Heart right ventricle (tissue), 16 donors: ENCODE measurements around the gene TBL1XR1. TPM values are rescaled to one million over a fixed set of nuclear protein-coding genes. Genes with fewer than 3 reads are reported as not detected.

Source experiments
- ATAC-seq, 8 donors: fragments of 200-7000 bp; cut with Tn5 transposase; one replicate each; pipeline ENCODE4 v1.9.1; 2020; ENCODE audit warnings: mild to moderate bottlenecking in 8 of 8, moderate library complexity in 8 of 8, moderate number of reproducible peaks in 1 of 8
- DNase-seq, 2 donors: peaks; one replicate each; pipeline ENCODE4 v3.0.0-alpha.2; 2020
- H3K27ac ChIP-seq, 10 donors: fragments of 200-600 bp; sonication (generic) in 2 of 10; one replicate each; pipeline versions ENCODE4 v1.5.0 to v1.8.0; 2020 to 2022; ENCODE audit warnings: mild to moderate bottlenecking in 3 of 10
- H3K27me3 ChIP-seq, 7 donors: fragments of 200-600 bp; one replicate each; pipeline ENCODE4 v1.8.0; 2021 to 2022; ENCODE audit warnings: mild to moderate bottlenecking in 2 of 7
- H3K36me3 ChIP-seq, 9 donors: fragments of 200-600 bp; sonication (generic) in 1 of 9; one replicate each; pipeline versions ENCODE4 v1.5.0 to v1.8.0; 2020 to 2022; ENCODE audit warnings: mild to moderate bottlenecking in 2 of 9
- H3K4me1 ChIP-seq, 9 donors: fragments of 200-600 bp; sonication (generic) in 1 of 9; one replicate each; pipeline versions ENCODE4 v1.5.0 to v1.8.0; 2020 to 2022; ENCODE audit warnings: mild to moderate bottlenecking in 4 of 9
- H3K4me3 ChIP-seq, 10 donors: fragments of 200-600 bp; sonication (generic) in 2 of 10; one replicate each; pipeline versions ENCODE4 v1.5.0 to v1.8.0; 2020 to 2022; ENCODE audit warnings: mild to moderate bottlenecking in 7 of 10, moderate library complexity in 2 of 10
- H3K9me3 ChIP-seq, 11 donors: fragments of 200-600 bp in 10 of 11; sonication (generic) in 2 of 11; one replicate each; pipeline versions ENCODE4 v1.5.0 to v1.8.0; 2013 to 2022; ENCODE audit warnings: mild to moderate bottlenecking in 2 of 11, control low read depth in 1 of 11, moderate library complexity in 1 of 11
- WGBS, 2 donors: extraction: QIAGEN DNeasy Blood & Tissue Kit; methylation state at CpG; one replicate each; pipeline ENCODE4 v1.1.7; 2013; ENCODE audit warnings: inconsistent platforms in 1 of 2; 5-methylcytosine and 5-hydroxymethylcytosine counted together
- intact Hi-C, 10 donors: fragments of 100-400 bp; cut with DNase I; formaldehyde crosslinking; loops; one replicate each; pipeline versions ENCODE4 v1.11.1 to v1.14.2; 2022
- polyA plus RNA-seq, 2 donors: library from polyadenylated mRNA; stranded (reverse); fragments of 200-250 nt; gene quantifications; one replicate each; pipeline ENCODE4 v1.2.3, GENCODE V29; 2013
- total RNA-seq, 10 donors: library from RNA; stranded (reverse); fragmentation: NEBNext Ultra II Directional in 3 of 10; extraction: Animal tissue kit (Norgen Biotek cat#: 25700) in 3 of 10; gene quantifications; one replicate each; pipeline versions ENCODE4 v1.2.1 to v1.2.4, GENCODE V29; 2021 to 2023
- TF ChIP-seq, protein P1 (sequence below), 9 donors: fragments of 200-600 bp; sonication (generic) in 2 of 9; IDR thresholded peaks; one replicate each; pipeline versions ENCODE4 v1.5.0 to v1.8.0; 2021 to 2022; ENCODE audit warnings: antibody characterized with exemption in 9 of 9, mild to moderate bottlenecking in 5 of 9, moderate library complexity in 1 of 9
- donor health status: Arrhythmogenic right ventricular cardiomyopathy.
- donor health status: ischemic (EF 13 %, LVEDD 7.1; RV severe dilation, severe dysfunction).
- donor health status: healthy with polysubstance abuse.
- donor health status: DM: no; HTN: yes; CAD: no.
- donor health status: DM: no; HTN: no; CAD: no.
- donor health status: ischemic (EF 25% LVEDD 6.9; RV normal size, moderate dysfunction).
- donor health status: ischemic (EF 25% LVEDD 5.7; RV mildly dilated, moderate dysfunction).
- donor health status: healthy.
- donor health status: DM: yes; HTN: yes; CAD: no.
- donor health status: Ischemic cardiomyopathy.
- donor health status: ischemic (EF 35%, LVEDD 5.7; RV mildly dilated, moderate dysfunction).
- donor health status: nonischemic (EF 11% LVEDD 7.7; RV severe dilation, severe dysfunction).
- donor health status: DM: yes; HTN: yes; CAD: no.
- donor health status: PGD.
- donor health status: ischemic (EF 29% LVEDD 5.4; RV normal size, mild dysfunction).
- donor health status: nonischemic (EF 23%, LVEDD 6.1; RV moderate dilation, normal function).

Gene TBL1XR1
- total and polyA plus RNA-seq, 12 donors = 25.7 to 184 (median 121) TPM

DNA sequence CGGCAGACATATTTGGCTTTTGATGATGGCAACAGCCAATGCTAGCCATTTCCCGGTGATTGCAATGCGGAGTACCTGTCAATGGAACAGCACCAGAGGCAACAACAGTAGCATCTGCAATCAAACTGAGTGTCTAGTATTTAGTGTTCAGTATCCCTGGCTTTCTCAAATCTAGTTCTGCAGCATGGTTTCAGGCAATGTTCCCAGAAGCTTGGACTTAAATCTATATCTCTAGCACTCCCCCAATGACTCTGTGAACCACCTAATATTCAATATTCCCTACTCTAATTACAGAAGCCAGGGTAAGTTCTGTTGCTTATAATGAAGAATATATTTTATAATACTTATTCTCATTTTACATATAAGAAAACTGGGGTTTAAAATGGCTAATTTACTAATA, 48.2 kb downstream of the TBL1XR1 start:
- ATAC-seq (no peak), DNase-seq (no peak)
- no peak overlapping the region for H3K4me3 ChIP-seq
- TF ChIP-seq, protein P1, sequence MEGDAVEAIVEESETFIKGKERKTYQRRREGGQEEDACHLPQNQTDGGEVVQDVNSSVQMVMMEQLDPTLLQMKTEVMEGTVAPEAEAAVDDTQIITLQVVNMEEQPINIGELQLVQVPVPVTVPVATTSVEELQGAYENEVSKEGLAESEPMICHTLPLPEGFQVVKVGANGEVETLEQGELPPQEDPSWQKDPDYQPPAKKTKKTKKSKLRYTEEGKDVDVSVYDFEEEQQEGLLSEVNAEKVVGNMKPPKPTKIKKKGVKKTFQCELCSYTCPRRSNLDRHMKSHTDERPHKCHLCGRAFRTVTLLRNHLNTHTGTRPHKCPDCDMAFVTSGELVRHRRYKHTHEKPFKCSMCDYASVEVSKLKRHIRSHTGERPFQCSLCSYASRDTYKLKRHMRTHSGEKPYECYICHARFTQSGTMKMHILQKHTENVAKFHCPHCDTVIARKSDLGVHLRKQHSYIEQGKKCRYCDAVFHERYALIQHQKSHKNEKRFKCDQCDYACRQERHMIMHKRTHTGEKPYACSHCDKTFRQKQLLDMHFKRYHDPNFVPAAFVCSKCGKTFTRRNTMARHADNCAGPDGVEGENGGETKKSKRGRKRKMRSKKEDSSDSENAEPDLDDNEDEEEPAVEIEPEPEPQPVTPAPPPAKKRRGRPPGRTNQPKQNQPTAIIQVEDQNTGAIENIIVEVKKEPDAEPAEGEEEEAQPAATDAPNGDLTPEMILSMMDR (IDR thresholded peaks at IDR 0.05) = no peak
- no peaks in the 10 kb centered on the region for H3K36me3 ChIP-seq
- H3K27ac ChIP-seq = no peak overlapping the region
- no peaks in the 10 kb centered on the region for H3K9me3 ChIP-seq
- peaks cover 0 to 93% (median 71%) of the 10 kb centered on the region in 9 donors for H3K4me1 ChIP-seq
- intact Hi-C loops = no loop called here
- WGBS, 2 donors = 92 to 93% methylated on average over 3 of the region's 3 CpGs
- H3K27me3 ChIP-seq = no peaks in the 10 kb centered on the region

DNA sequence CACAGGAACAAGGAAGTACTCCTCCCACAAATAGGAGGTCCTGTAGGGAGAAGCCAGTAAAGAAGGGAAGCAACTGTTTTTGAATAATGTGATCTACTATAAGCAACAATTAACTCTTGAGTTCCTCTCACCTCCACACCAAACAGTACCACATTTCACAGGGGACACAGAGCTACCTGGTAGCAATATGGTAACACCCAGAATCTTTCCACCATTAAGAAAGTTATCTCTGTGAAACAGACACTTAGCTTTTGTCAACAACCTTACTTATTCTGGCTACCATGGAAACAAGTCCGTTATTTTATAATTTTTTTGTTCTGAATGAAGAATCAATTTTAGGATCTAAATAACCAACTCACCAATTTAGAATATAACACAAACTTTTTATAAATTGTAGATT, 49.5 kb downstream of the TBL1XR1 start:
- H3K27me3 ChIP-seq = no peaks in the 10 kb centered on the region
- no peak for DNase-seq
- no peaks in the 10 kb centered on the region for H3K9me3 ChIP-seq
- no peak overlapping the region for H3K4me3 ChIP-seq
- ATAC-seq = no peak
- WGBS, 2 donors = 97% methylated on average over 1 of the region's 1 CpG
- intact Hi-C loops = no loop called here
- TF ChIP-seq, protein P1 (IDR thresholded peaks at IDR 0.05) = no peak
- H3K36me3 ChIP-seq = no peaks in the 10 kb centered on the region
- H3K4me1 ChIP-seq = peaks cover 0 to 95% (median 81%) of the 10 kb centered on the region in 9 donors
- H3K27ac ChIP-seq = peak overlapping the region in 1 of 10 donors; percentile 2

DNA sequence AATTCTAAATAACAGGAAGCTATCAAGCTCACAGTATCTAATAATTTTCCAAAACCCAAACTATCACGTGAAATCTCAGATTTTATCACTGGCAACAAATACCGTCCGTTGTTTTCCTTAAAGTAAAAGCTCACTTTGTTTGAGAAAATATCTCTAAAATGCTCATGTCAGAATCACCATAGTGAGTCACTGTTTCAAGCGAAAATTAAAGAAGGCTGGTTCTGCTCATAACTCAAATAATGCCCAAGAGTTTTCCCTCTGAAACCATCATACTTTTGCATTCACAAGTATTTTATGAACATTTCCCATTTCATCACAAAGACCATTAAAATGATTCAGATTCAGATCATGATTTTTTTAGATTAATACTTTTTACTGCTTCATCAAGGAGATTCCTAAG, 50.6 kb downstream of the TBL1XR1 start:
- no peak overlapping the region for H3K4me3 ChIP-seq
- no peak for ATAC-seq
- no peaks in the 10 kb centered on the region for H3K36me3 ChIP-seq
- 53 to 61% methylated on average over 4 of the region's 4 CpGs for WGBS, 2 donors
- intact Hi-C loops = no loop called here
- no peak for DNase-seq
- H3K27ac ChIP-seq = no peak overlapping the region
- TF ChIP-seq, protein P1 (IDR thresholded peaks at IDR 0.05) = no peak
- no peaks in the 10 kb centered on the region for H3K9me3 ChIP-seq
- no peaks in the 10 kb centered on the region for H3K27me3 ChIP-seq
- H3K4me1 ChIP-seq = peaks cover 7 to 96% (median 85%) of the 10 kb centered on the region in 9 donors

DNA sequence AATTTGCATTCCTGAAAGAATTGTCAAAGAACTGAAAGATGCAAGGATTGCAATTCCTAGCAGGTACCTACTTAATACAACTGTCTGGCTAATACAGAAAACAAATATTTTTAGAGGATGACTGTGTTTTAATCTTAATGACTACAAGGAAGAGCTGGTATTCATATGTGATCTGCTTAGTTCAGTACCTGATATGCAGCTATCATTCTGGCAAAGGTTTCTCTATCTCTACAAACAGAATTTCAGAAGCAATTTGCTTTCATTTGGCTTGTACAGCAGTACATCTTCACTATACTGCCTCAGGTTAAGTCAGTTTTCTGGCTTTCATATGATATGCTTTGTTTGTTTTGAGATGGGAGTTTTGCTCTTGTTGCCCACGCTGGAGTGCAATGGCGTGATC, 51.3 kb downstream of the TBL1XR1 start:
- H3K27me3 ChIP-seq = no peaks in the 10 kb centered on the region
- H3K36me3 ChIP-seq = no peaks in the 10 kb centered on the region
- H3K4me1 ChIP-seq = peaks cover 7 to 95% (median 85%) of the 10 kb centered on the region in 9 donors
- no peak overlapping the region for H3K4me3 ChIP-seq
- H3K27ac ChIP-seq = peak overlapping the region in 1 of 10 donors; percentile 13
- no peaks in the 10 kb centered on the region for H3K9me3 ChIP-seq
- TF ChIP-seq, protein P1 (IDR thresholded peaks at IDR 0.05) = no peak
- intact Hi-C loops = no loop called here
- ATAC-seq (no peak), DNase-seq (no peak)
- WGBS, 2 donors = 89 to 98% methylated on average over 2 of the region's 2 CpGs
